ENCODE data around the gene RFX4. TPM values are rescaled to one million over a fixed set of nuclear protein-coding genes. Genes with fewer than 3 reads are reported as not detected.

The RFX4 gene
- total and polyA plus RNA-seq, 2 of the 8 experiments (the other 6 are each of a cell fraction or from before 2014, with no cell fraction given), result 0.06 TPM; not detected in 1

GRCh38 chr12:106719879-106720278, 137.1 kb downstream of the RFX4 start:
- Histone ChIP-seq H3K4me2 (ENCODE audit: insufficient read depth in 1 of 2, low read depth in 2 of 2, low read length in 2 of 2) (no peak overlapping the region), H3K14ac (ENCODE audit: insufficient read length) (no peak overlapping the region), H4K5ac (ENCODE audit: insufficient read length, low read depth, low read length) (no peak overlapping the region), H3K23ac (ENCODE audit: insufficient read length) (no peak overlapping the region), H2BK20ac (ENCODE audit: low read length) (no peak overlapping the region), H4K20me1 (replicated peaks in 1 of 2; ENCODE audit: control insufficient read depth in 1 of 2, insufficient read depth in 2 of 2, low read length in 2 of 2) (no peaks in the 10 kb centered on the region), H3K56ac (replicated peaks; ENCODE audit: insufficient read length, low read depth, low read length) (no peak overlapping the region), H4K91ac (replicated peaks; ENCODE audit: insufficient read length, low read length) (no peak overlapping the region), H2AFZ (ENCODE audit: low read length) (no peak overlapping the region), H3K36me3 (ENCODE audit: control insufficient read depth in 2 of 4, insufficient read depth in 4 of 4, low read length in 3 of 4) (no peaks in the 10 kb centered on the region), H2BK12ac (ENCODE audit: low read depth, low read length) (no peak overlapping the region), H3K27me3 (replicated peaks in 1 of 4; ENCODE audit: control insufficient read depth in 3 of 4, extremely low read depth in 1 of 4, insufficient read depth in 3 of 4, low read length in 3 of 4) (no peaks in the 10 kb centered on the region), H4K8ac (ENCODE audit: extremely low read depth, insufficient read depth, low read length) (no peak overlapping the region), H3K4ac (replicated peaks; ENCODE audit: insufficient read length, low read depth, low read length) (no peak overlapping the region), H3K23me2 (ENCODE audit: low read depth, low read length) (no peaks in the 10 kb centered on the region), H3K4me1 (replicated peaks in 1 of 4; ENCODE audit: control insufficient read depth in 3 of 4, insufficient read depth in 4 of 4, low read length in 3 of 4) (peaks cover 0 to 6% (median 2%) of the 10 kb centered on the region in 4 experiments; a peak in 3 of 7 replicates), H3K4me3 (ENCODE audit: extremely low read depth in 1 of 4, insufficient read depth in 2 of 4, low read depth in 3 of 4, low read length in 4 of 4) (no peak overlapping the region), H3K9me3 (ENCODE audit: insufficient read depth in 2 of 2, low read depth in 1 of 2, low read length in 1 of 2) (no peaks in the 10 kb centered on the region), H2BK5ac (ENCODE audit: low read depth, low read length) (no peak overlapping the region), H3K18ac (ENCODE audit: extremely low read depth, low read length) (no peak overlapping the region), H2BK15ac (ENCODE audit: low read length) (no peak overlapping the region), H2BK120ac (replicated peaks; ENCODE audit: low read depth, low read length) (no peak overlapping the region), H3K27ac (ENCODE audit: low read depth, low read length) (no peak overlapping the region), H3K79me1 (ENCODE audit: low read depth, low read length) (no peaks in the 10 kb centered on the region), H3K9ac (replicated peaks in 1 of 4; ENCODE audit: extremely low read depth in 1 of 4, low read depth in 3 of 4, low read length in 3 of 4) (no peak overlapping the region), H2AK5ac (ENCODE audit: low read depth, low read length) (no peak overlapping the region), H3K79me2 (ENCODE audit: control insufficient read depth in 1 of 2, insufficient read depth in 2 of 2, low read length in 2 of 2) (no peaks in the 10 kb centered on the region; a peak in 1 of 4 replicates)
- CTCF ChIA-PET (ENCODE audit: partially characterized antibody), result interaction anchor here (0.6 to 4.7 kb wide), 6 partner anchors 9 to 335 kb away, joined by 3 to 17 read pairs (median 3); no protein-coding TSS in a partner anchor
- FAIRE-seq (no peak), DNase-seq (ENCODE audit: low read depth in 1 of 2, low spot score in 2 of 2) (peak in 1 of 2 experiments; percentile 19)
- WGBS, 2 experiments (ENCODE audit: extremely low coverage in 1 of 2, insufficient coverage in 1 of 2, insufficient read length in 1 of 2, insufficient replicate concordance in 2 of 2, low coverage in 1 of 2, low lambda C conversion rate in 2 of 2, missing lambda C conversion rate in 1 of 2), result 89% methylated on average over 6 of the region's 6 CpGs; no CpG with 5 or more reads in 1 of the 2 experiments
- no peak for TF ChIP-seq CTBP2 (IDR thresholded peaks at IDR 0.05; ENCODE audit: borderline replicate concordance, insufficient read depth, insufficient read length, low read length)
- peak in 1 of 3 experiments; percentile 9; a peak in 1 of 4 replicates for TF ChIP-seq CTCF (IDR thresholded peaks at IDR 0.05; ENCODE audit: control extremely low read depth in 1 of 3, insufficient read depth in 1 of 3, low read depth in 1 of 3, low read length in 3 of 3)
- TF ChIP-seq ASH2L (IDR thresholded peaks at IDR 0.05; ENCODE audit: low read length), result no peak
- TF ChIP-seq NANOG (IDR thresholded peaks at IDR 0.05; ENCODE audit: insufficient read depth, low read depth, low read length, poor library complexity, severe bottlenecking), result no peak
- TF ChIP-seq BCL11A (IDR thresholded peaks at IDR 0.05; ENCODE audit: low read depth in 2 of 2, low read length in 2 of 2), result no peak
- TF ChIP-seq RAD21 (IDR thresholded peaks at IDR 0.05 in 1 of 2, conservative IDR thresholded peaks at IDR 0.05 in 1 of 2; ENCODE audit: low read depth in 2 of 2, low read length in 2 of 2), result peak in 1 of 2 experiments; percentile 14; a peak in 1 of 4 replicates
- POLR2A ChIA-PET (ENCODE audit: partially characterized antibody), result no interaction called here
